SU-DHL-6 (cell line): ENCODE results near the gene TOR3A.

ENCODE experiments used
- CTCF ChIP-seq: fragments of 200-600 bp; sonication (generic); IDR thresholded peaks from one replicate; pipeline ENCODE4 v1.5.1; 2017; ENCODE audit warnings: antibody characterized with exemption, mild to moderate bottlenecking, low read length, moderate library complexity; ENCODE audit not compliant: insufficient read depth, poor library complexity, severe bottlenecking
- EZH2phosphoT487 ChIP-seq: fragments of 200-600 bp; sonication (generic), shearing (Covaris generic); conservative IDR thresholded peaks from 2 replicates; pipeline ENCODE4 v1.6.1; 2018; ENCODE audit warnings: mild to moderate bottlenecking, antibody characterized with exemption, low read length, moderate library complexity, mixed read lengths

GRCh38 chr1:179092896-179093461 is 11.1 kb downstream of the TOR3A start:
- TF ChIP-seq CTCF (no peak), EZH2phosphoT487 (no peak)
